ENCODE results near the gene NFILZ. TPM values are rescaled to one million over a fixed set of nuclear protein-coding genes. Genes with fewer than 3 reads are reported as not detected.

NFILZ gene
- total and polyA plus RNA-seq, 2 of the 8 experiments (the other 6 are each of a cell fraction or from before 2014, with no cell fraction given), result not detected

DNA sequence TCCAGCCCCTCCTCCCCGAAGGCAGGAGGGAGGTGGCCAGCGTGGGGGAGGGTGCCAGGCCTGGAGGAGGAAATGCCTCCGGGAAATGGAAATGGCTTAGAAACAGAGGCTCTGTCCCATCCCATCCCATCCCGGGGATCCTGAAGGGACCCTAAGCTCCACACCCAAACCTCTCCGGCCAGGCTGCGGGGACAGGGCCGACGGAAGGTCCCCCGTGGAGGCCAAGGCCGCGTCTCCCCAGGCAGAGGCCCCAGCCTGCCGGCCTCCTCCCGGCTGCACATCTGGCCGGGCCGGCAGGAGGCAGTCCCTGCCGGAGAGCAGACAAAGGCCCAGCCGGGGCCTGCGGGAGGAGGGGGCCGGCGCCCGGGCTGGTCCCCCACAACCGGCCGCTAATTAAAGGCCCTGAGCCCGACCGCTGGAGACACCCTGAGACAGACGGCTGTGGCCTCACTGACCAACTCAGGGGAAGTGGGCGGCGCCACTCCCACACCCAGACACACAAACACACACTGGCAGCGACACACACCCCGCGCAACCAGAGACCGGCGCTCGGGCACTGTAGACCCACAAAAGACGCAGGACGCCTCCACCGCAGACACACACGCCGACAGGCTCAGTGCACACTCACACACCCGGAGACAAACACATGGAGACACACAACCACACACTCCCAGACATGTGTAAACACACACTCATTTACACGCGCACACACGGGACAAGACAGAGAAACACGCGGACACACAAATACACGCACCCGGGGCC is 21.0 kb upstream of the NFILZ start:
- Histone ChIP-seq H3K79me2 (ENCODE audit: control insufficient read depth in 1 of 2, insufficient read depth in 2 of 2, low read length in 2 of 2) (peaks cover 0 to 6% of the 10 kb centered on the region in 2 experiments; a peak in 1 of 4 replicates), H2AK5ac (ENCODE audit: low read depth, low read length) (peak overlapping the region; percentile 99), H4K8ac (ENCODE audit: extremely low read depth, insufficient read depth, low read length) (peak overlapping the region; percentile 91), H2BK12ac (ENCODE audit: low read depth, low read length) (peak overlapping the region; percentile 100), H3K36me3 (ENCODE audit: control insufficient read depth in 2 of 4, insufficient read depth in 4 of 4, low read length in 3 of 4) (peaks cover 0 to 7% (median 3%) of the 10 kb centered on the region in 4 experiments; a peak in 3 of 8 replicates), H2BK15ac (ENCODE audit: low read length) (peak overlapping the region; percentile 100), H3K9ac (replicated peaks in 1 of 4; ENCODE audit: extremely low read depth in 1 of 4, low read depth in 3 of 4, low read length in 3 of 4) (peak overlapping the region in 3 of 4 experiments; percentile 61 to 83 (median 75); a peak in 6 of 7 replicates), H3K14ac (ENCODE audit: insufficient read length) (no peak overlapping the region), H4K91ac (replicated peaks; ENCODE audit: insufficient read length, low read length) (peak overlapping the region; percentile 99), H3K4ac (replicated peaks; ENCODE audit: insufficient read length, low read depth, low read length) (peak overlapping the region; percentile 100), H3K23me2 (ENCODE audit: low read depth, low read length) (peaks cover 17% of the 10 kb centered on the region), H3K27ac (ENCODE audit: low read depth, low read length) (peak overlapping the region; percentile 79), H3K27me3 (replicated peaks in 1 of 4; ENCODE audit: control insufficient read depth in 3 of 4, extremely low read depth in 1 of 4, insufficient read depth in 3 of 4, low read length in 3 of 4) (no peaks in the 10 kb centered on the region), H3K18ac (ENCODE audit: extremely low read depth, low read length) (peak overlapping the region; percentile 97), H2AFZ (ENCODE audit: low read length) (no peak overlapping the region), H2BK5ac (ENCODE audit: low read depth, low read length) (peak overlapping the region; percentile 98), H4K20me1 (replicated peaks in 1 of 2; ENCODE audit: control insufficient read depth in 1 of 2, insufficient read depth in 2 of 2, low read length in 2 of 2) (peaks cover 0 to 3% of the 10 kb centered on the region in 2 experiments), H3K9me3 (ENCODE audit: insufficient read depth in 2 of 2, low read depth in 1 of 2, low read length in 1 of 2) (peaks cover 5% of the 10 kb centered on the region in 2 experiments; a peak in 3 of 4 replicates), H3K4me2 (ENCODE audit: insufficient read depth in 1 of 2, low read depth in 2 of 2, low read length in 2 of 2) (peak overlapping the region; percentile 90 to 96), H2BK120ac (replicated peaks; ENCODE audit: low read depth, low read length) (peak overlapping the region; percentile 99), H3K79me1 (ENCODE audit: low read depth, low read length) (peaks cover 6% of the 10 kb centered on the region), H3K4me1 (replicated peaks in 1 of 4; ENCODE audit: control insufficient read depth in 3 of 4, insufficient read depth in 4 of 4, low read length in 3 of 4) (peaks cover 10 to 29% (median 19%) of the 10 kb centered on the region in 4 experiments), H4K5ac (ENCODE audit: insufficient read length, low read depth, low read length) (peak overlapping the region; percentile 90), H3K23ac (ENCODE audit: insufficient read length) (no peak overlapping the region), H2BK20ac (ENCODE audit: low read length) (peak overlapping the region; percentile 93; the same call in 1 of the 2 replicates), H3K56ac (replicated peaks; ENCODE audit: insufficient read length, low read depth, low read length) (peak overlapping the region; percentile 82), H3K4me3 (ENCODE audit: extremely low read depth in 1 of 4, insufficient read depth in 2 of 4, low read depth in 3 of 4, low read length in 4 of 4) (peak overlapping the region; percentile 70 to 93 (median 88))
- ChIA-PET POLR2A (ENCODE audit: partially characterized antibody) (interaction anchor here (0.7 to 7.5 kb wide), 6 partner anchors 8 to 32 kb away, joined by 3 to 117 read pairs (median 4); no protein-coding TSS in a partner anchor), CTCF (ENCODE audit: partially characterized antibody) (interaction anchor here (0.6 to 1.5 kb wide), 3 partner anchors 14 to 183 kb away, joined by 4 to 14 read pairs (median 4); no protein-coding TSS in a partner anchor)
- FAIRE-seq (peak; percentile 63), DNase-seq (ENCODE audit: low read depth in 1 of 2, low spot score in 2 of 2) (peak; percentile 36 to 82)
- WGBS, 2 experiments (ENCODE audit: extremely low coverage in 1 of 2, insufficient coverage in 1 of 2, insufficient read length in 1 of 2, insufficient replicate concordance in 2 of 2, low coverage in 1 of 2, low lambda C conversion rate in 2 of 2, missing lambda C conversion rate in 1 of 2), result 3% methylated on average over 46 of the region's 47 CpGs; no CpG with 5 or more reads in 1 of the 2 experiments
- no peak for TF ChIP-seq BRCA1 (IDR thresholded peaks at IDR 0.05; ENCODE audit: low read depth, low read length)
- TF ChIP-seq, protein P1, sequence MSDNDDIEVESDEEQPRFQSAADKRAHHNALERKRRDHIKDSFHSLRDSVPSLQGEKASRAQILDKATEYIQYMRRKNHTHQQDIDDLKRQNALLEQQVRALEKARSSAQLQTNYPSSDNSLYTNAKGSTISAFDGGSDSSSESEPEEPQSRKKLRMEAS (IDR thresholded peaks at IDR 0.05), result peak; percentile 11; the same call in 1 of the 2 replicates
- TF ChIP-seq GTF2F1 (IDR thresholded peaks at IDR 0.05; ENCODE audit: borderline replicate concordance, low read depth, low read length), result no peak
- no peak for TF ChIP-seq RFX5 (IDR thresholded peaks at IDR 0.05; ENCODE audit: borderline replicate concordance, low read depth, low read length)
- no peak for TF ChIP-seq FOSL1 (IDR thresholded peaks at IDR 0.05; ENCODE audit: insufficient read depth, low read depth, low read length)
- no peak for TF ChIP-seq SIRT6 (IDR thresholded peaks at IDR 0.05; ENCODE audit: low read length)
- no peak for TF ChIP-seq YY1 (IDR thresholded peaks at IDR 0.05; ENCODE audit: low read depth, low read length)
- peak in 1 of 2 experiments; percentile 52; a peak in 1 of 3 replicates for TF ChIP-seq EP300 (IDR thresholded peaks at IDR 0.05; ENCODE audit: borderline replicate concordance in 1 of 2, low read depth in 2 of 2, low read length in 2 of 2)
- peak; percentile 51; the same call in 1 of the 2 replicates for TF ChIP-seq TBP (IDR thresholded peaks at IDR 0.05; ENCODE audit: low read depth, low read length)
- TF ChIP-seq MAFK (IDR thresholded peaks at IDR 0.05; ENCODE audit: low read depth, low read length), result no peak
- no peak for TF ChIP-seq SRF (IDR thresholded peaks at IDR 0.05; ENCODE audit: low read depth, low read length)

Data from H1 (cell line).